ENCODE measurements around the gene PDE6D.
"Not testable (repeated sequence)": the region's sequence is repeated elsewhere in the genome, so short reads cannot be mapped to it uniquely, and the experiment has no call there.

The PDE6D gene

DNA sequence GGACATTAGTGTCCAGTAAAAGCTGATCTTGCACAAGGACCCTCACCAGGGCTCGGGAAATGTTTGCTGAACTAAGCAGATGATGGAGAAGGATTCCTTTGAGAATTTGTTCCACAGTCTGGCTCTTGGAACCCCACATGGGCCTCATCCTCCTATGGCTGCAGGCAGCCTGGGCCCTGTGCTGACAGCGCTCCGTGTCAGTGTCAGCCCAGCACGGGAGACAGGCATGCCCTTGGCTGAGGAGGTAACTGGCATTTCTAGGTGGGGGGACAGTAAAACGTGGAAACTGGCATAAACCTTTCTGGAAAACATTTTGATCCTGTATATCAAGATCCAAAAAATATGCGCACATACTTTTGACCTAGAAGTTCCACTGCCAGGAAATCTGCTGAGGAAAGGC lies 62.3 kb downstream of the PDE6D start:
- no peak for FAIRE-seq

DNA sequence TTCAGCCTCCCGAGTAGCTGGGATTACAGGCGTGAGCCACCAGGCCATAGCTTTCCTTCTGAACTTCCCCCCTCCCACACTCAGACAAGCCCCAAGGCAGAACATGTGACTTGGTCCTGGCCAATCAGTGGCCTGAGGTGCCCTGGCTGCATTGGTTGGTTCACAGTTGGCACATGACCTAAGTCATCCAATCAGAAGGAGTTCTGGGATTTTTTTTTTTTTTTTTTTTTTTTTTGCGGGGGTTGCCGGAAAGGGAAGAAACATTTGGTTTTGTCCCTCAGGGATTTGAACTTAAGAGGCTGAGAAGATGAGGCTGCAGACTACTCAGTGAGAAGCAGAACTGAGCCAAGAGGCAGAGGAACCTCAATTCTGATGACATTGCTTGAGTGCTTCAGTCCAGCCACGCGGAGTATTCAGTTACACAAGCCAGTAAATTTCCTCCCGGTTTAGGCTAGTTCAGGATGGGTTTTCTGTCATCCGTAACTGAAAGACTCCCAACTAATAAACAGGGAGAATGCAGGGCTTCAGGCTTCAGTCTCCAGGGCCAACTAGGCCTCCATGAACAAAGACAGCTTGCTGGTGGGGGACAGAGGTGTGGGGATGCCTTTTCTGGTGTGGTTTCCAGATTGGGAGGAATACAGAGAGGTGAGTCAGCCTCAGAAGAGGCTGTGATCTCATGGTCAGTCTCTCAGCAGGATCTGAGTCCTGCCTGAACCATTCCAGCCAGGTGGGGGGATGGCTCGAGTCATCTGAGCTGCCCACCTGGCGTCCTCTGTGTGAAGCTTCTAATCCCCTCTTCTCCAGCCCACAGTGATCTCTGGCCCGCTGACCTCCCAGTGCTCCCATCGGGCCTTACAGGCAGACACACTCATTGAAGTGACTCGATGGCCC lies 63.6 kb downstream of the PDE6D start:
- no peak for FAIRE-seq

DNA sequence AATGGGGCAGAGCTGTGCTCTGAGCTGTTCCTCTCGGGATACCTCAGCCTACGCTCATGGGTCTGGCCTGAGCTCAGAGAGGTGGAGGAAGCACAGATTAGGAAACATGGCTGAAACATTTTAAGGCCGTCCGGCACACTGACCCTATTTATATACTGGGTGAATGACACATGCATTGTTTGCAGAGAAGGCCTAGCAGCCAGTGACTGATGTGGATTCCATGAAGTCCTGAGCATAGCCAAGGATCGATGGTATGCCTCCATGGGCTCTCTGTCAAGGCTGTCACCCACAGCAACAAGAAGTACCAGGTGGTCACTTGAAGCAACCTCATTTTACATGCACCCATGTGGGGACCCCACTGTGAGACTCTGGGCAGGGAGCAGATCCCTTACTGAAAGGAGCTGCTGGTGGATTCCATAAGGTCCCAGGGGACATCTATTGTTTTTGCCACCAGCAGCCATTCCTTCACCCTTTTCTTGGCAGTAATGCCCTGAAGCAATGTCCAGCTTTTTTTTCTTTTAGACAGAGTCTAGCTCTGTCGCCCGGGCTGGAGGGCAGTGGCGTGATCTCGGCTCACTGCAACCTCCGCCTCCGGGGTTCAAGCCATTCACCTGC lies 64.3 kb downstream of the PDE6D start:
- FAIRE-seq, result no peak

DNA sequence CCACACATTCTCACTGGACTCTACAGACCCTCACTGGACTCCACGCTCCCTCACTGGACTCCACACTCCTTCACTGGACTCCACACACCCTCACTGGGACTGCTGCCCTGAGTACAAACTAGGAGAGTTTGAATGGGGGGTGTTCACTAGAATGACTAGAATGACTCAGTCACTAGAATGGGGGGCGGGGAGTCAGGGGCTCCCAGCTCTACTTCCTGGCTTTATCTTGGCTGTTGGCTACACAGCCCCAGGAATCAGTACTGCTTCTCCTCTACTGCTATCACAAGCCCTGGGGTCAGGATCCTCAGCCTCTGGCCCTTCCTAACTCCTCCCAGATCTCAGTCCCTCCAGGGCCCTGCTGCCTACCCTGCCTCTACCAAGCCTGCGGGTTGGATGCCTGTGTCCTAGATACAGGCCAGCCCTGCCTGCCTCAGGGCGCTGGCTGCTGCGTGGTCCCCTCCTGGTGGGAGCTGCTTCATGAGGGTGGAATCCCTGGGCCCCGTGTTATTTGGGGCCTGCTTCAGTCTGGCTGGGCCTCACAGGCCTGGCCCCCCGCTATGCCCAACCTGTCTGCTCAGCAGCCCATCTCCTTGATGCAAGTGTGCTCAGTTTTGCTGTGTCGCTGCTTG lies 65.0 kb downstream of the PDE6D start:
- no peak for FAIRE-seq

DNA sequence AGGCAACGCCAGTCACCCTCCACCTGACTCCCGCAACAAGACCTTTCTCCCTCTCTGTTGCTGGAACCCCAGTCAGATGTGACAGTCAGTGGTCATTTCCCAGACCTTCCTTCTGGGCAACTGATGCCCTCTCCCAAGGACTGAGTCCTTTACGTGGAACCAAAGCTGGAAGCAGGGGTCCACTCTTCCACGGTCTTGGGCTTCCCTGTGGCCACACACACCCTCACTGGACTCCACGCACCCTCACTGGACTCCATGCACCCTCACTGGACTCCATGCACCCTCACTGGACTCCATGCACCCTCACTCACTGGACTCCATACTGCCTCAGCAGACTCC lies 65.6 kb downstream of the PDE6D start:
- FAIRE-seq, result no peak

DNA sequence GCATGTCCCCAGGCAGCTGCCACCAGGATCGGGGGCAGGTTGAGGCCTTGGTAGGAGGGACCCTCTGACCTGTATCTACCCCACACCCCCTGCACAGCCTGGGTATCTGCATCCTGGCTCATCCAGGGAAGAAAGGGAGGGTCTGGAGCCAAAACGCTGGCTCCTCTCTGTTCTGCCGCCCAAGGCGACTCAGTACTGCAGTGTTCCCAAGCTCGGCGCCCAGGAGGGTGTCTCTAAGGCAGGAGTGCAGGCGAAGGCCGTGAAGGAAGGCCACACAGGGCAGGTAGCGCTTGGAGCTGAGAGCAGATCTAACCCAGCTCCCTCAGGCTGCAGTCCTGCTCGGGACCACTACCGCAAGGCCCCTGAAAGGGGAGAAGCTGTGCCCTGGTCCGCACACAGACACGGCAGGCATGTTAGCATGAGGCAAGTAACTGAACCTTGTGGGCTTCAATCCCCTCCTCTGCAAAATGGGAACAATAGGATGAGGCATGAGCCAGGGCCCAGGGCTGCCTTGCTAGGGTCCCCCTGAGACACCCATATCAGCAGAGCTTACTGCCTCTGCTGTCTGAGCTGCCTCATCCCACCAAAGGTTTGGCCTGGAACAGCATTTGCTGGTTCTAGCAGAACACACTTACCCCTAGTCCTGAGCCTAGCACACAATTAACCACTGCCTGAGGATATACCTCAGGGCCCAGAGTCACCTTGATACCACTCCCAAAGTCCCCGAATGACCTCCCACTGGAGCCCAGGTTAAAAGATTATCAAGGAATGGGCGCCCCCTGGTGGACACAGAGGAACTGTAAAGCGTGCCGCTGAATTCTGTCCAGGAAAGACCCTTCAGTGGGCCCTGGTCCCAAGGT lies 66.2 kb downstream of the PDE6D start:
- FAIRE-seq, result no peak

DNA sequence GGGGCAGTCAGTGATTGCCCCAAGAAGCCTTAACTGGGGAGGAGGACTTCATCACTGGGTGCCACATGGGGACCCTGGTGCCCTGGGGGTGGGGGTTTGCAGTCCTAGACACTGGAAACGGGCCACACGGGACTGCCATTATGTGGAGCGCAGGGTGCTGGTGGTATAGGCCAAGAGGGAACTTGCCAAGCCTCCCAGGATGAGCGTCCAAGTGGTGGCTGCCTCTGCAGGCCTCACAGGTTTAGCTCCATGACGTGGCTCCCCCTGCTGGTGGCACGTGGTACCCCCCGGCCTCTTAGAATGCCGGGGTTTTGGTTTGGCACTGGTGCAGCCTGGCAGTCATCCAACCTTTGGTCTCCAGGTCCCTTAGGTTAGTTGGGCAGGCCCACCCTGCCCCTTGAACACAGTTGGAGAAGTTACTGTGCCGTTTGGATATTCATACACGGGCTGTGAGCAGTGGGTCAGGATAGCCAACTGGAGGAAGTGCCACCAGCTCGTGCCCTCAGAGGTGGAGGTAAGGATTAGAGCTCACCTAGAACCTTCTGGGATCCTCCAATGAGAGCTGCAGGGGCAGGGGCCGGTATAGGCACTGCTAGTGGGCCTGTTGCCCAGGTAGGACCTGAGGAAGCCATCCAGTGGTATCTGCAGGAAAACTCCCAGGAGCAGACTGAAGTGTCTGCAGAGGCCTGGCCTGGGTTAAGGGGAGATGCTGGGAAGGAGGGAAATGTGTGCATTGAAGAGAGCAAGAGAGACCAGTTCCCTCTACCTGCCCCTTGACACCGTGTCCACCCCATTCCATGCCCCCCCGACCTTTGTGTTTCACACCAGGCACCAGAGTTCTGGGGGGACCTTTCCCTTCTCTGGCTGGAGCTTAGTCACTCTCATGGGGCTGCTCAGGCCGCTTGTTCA lies 67.1 kb downstream of the PDE6D start:
- no peak for FAIRE-seq

DNA sequence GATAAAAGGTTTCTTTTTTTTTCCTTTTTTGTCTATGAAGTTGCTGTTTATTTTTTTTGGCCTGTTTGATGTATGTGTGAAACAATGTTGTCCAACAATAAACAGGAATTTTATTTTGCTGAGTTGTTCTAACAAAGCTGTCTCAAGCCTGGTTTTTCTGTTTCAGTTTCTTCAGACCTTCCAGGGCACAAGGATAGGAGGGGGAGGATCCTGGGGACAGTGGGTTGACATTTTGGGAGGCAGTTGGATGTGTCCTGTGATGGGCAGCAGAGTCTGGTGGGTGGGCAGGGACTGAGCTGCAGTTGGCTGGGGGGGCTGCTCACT lies 67.7 kb downstream of the PDE6D start:
- FAIRE-seq, result not testable (repeated sequence)

DNA sequence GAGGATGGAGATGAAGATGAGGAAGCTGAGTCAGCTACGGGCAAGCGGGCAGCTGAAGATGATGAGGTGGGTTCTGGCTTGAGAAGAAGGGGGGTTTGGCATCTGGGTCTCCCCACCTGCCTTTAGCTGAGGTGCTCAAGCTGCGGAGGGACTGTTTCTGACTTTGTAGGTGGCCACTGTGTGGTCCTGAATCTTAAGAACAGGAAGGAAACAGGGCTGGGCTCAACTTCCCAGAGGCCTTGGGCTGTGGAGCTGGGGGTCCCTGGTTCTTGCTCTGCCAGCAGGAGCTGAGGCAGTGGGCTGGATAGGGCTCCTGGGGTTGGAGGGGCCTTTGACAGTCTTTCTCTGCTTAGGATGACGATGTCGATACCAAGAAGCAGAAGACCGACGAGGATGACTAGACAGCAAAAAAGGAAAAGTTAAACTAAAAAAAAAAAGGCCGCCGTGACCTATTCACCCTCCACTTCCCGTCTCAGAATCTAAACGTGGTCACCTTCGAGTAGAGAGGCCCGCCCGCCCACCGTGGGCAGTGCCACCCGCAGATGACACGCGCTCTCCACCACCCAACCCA lies 68.5 kb downstream of the PDE6D start:
- not testable (repeated sequence) for FAIRE-seq

DNA sequence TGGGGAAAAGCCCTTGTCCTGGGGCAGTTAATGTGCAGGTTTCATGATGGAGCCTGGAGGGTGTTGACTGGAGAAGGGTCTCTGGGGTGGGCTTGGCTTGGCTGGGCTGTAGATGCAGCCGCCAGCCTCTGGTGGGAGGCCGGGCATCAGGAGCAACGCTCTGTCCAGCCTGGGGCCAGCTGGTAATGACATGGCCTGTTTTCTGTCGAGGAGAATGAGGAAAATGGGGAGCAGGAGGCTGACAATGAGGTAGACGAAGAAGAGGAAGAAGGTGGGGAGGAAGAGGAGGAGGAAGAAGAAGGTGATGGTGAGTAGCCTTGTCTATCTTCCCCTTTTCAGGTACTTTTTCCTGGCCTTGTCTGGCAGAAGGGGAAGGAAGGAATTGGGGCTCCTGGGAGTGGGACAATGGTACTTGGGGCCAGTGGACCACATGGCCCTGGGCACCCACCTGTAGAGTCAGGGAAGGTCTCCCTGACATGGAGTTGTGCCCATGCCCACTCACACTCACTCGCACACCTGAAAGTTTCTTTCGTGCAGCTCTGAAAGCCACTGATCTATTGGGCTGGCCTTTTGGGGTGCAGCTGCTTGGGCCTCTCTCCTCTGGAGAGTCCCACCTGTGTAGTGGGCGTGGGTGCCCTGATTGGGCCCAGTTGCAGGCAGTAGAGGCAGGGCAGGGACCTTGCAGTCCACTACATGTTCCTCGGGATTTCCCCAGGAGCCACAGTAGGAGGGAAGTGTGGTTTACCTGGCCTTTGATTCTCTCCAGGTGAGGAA lies 69.2 kb downstream of the PDE6D start:
- no peak for FAIRE-seq

DNA sequence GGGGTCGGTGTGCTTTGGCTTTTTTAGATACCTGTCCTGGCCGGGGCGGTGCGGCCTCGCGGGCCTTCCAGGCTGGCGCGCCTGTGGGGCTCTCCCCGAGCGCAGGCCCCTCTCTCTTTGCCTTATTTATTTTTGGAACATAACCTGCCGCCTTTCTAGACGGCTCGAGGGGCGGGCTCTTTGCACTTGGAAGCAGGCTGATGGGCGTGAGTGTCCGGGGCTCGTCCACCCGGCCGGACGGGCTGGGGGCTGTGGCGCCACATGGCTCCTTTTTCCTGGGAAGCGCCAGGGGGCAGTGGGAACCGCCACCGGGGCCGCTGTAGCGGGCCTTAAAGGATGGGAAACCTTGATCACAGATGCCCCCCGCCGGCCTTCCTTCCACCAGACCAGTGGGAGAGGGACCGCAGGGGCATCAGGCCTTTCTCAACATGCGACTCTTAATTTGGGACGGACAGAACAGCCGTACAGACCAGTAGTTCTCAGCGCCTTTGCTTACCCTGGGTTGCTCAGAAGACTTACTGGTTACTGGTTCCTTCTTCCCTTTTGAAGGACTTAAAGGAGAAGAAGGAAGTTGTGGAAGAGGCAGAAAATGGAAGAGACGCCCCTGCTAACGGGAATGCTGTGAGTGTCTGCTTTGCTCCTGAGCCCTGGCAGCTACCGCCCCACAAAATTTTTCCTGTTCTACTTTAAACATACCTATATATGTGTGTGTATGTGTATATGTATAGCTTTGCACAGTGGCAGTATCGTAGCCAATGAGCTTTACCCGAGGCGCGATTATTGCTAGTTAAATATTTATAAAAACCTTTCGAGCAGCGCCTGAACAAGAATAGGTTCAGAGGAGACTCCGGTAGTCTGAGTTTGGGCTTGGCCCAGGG lies 70.0 kb downstream of the PDE6D start:
- no peak for FAIRE-seq

DNA sequence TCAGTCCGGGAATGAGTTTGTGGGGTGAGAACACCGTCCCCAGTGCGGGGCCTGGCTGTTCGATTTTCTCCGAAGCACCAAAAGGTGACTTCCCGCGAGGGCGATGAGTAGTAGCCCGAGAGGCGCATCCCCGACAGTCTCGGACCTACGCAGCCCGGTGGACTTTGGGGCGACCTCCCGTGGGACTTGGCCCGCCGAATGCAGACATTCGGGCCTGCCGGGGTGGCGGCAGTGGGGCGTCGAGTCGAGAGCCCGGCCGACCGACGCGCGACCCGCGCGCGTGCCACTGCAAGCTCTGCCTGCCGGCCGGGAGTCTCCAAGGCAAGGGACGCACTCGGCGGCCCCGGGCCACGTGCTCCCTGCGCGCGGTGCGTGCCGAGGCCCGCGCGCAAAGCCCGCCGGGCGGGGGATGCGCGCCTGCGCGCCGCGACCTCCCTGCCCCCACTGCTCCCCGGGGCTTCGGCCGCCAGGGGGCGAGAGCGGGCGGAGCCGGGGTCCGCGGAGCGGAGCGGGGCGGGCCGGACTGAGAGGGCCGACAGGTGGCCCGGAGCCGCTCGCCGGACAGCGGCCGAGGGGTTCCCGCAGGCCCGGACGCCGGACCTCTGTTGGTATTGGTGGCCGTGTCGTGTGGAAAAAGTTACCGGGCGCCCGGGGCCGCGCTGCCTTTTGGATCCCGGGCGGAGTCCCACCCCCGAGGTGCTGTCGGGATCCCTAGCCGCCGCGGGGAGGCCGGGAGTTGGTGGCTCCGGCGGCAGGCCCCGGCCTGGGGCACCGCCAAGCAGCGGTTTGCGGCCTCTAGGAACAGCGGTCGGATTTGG lies 70.9 kb downstream of the PDE6D start:
- no peak for FAIRE-seq

DNA sequence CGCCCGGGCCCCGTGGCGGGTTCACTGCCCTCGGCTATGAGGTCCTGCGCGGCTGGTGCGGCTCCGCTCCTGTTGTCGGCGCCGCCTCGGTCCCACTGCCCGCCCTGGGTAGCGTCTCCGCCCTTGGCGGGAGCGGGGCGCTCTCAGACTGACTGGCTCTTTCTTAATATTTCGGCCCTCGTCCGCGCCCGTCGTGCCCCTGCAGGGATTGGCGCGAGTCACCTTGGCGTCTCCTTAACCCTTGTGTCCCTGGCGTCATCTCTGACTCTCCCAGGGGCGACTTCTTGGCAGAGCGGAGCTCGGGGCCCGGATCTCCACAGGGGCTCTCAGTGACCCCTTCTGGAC lies 71.5 kb downstream of the PDE6D start:
- FAIRE-seq, result no peak

DNA sequence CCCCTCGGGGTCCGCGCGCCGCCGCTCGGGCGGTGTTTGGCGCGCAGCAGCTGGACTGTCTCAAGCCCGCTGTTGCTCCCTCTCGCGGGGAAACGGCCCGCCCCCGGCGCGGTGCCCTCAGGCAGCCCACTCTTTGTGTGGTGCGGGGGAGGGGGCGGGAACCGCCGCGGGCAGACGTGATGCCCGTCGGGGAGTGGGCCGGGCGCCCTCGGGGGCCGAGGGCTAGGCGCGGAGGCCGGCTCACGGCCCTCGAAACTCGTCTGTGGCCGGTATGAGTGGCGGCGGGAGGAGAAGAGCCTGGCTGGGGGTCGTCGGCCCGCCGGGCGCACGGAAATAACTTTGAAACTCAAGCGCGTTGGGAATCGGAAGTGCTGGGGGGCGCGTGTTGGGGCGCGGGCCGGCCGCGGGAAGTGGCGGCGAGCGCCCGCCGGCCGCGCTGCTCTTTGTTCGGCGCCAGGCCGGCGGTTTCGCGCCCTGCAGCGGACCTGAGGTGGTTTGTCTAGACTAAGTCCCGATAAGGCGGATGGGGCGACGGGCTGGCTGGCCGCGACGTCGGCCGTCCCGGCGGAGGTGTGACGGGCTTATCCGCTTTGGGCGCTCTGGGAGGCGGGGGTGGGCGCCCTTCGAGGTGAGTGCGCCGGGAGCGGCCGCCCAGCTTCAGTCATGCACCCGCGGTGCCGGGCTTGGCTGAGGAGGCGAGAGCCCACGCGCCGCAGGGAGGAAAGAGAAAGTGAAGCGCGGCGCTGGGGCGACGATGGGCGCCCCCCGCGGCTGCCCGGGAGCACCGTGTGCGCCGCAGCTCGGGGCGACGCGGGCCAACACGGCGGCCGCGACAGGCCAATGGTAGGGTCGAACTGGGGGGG lies 72.1 kb downstream of the PDE6D start:
- FAIRE-seq, result no peak

DNA sequence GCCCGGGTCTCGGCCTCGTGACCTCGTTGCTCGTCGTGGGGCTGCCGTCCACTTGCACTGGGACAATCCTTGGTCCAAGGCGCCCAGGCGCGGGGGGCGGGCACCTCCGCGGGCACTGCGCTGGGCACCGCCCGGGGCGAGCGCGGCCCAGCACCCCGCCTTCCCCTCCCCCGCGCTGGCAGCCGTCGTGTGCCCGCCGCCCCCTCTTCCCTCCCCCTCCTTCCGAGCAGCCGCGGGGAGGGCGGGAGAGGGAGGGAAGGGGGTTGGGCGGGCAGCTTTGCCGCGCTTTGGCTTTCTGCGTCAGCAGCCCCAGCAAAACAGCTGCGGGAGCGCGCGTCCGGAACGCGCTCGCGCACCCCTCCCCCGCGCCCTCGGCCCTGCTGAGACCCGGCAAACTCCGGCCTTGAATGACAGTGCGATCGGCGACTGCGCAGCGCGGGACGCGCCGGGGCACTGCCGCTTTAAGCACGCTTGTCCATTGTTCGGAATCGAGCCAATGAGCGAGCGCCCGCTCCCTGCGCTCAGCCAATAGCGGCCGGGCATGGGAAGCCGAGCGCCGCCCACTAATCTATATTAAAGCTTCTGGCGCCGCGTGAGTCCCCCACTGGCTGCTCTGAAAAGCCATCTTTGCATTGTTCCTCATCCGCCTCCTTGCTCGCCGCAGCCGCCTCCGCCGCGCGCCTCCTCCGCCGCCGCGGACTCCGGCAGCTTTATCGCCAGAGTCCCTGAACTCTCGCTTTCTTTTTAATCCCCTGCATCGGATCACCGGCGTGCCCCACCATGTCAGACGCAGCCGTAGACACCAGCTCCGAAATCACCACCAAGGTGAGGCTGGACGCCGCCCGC lies 72.9 kb downstream of the PDE6D start, which contains the start of gene PTMA:
PTMA (plus strand) TSS at position 599 of the 846 bp plus-strand sequence; CDS start at position 781, 182 bp downstream.
- no peak for FAIRE-seq

DNA sequence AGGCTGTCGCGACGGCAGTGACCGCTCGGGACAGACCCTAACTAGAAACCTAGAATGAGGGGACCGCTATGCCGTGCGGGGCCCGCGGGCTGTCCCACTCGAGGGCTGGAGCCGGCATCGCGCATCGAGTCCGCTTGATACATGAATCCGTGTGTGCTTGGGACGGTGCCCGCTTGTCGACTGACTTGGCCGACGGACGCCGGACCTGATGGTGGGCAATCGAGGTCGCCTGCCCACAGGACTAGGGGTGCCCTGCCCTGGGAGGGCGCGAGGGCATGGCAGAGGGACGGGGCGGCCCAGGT lies 73.5 kb downstream of the PDE6D start:
- no peak for FAIRE-seq

Data from islet of Langerhans (tissue), 1 donor.